ENCODE data around the gene SEMA5A.

SEMA5A gene

GRCh38 chr5:9103290-9103689 is 442.6 kb downstream of the SEMA5A start:
- H3K4me3 ChIP-seq (ENCODE audit: low read depth, low read length) = no peak overlapping the region
- no peak for DNase-seq (ENCODE audit: low read depth)
- TF ChIP-seq CTCF (IDR thresholded peaks at IDR 0.05; ENCODE audit: control insufficient read depth, extremely low read depth, insufficient read depth) = no peak

DNA sequence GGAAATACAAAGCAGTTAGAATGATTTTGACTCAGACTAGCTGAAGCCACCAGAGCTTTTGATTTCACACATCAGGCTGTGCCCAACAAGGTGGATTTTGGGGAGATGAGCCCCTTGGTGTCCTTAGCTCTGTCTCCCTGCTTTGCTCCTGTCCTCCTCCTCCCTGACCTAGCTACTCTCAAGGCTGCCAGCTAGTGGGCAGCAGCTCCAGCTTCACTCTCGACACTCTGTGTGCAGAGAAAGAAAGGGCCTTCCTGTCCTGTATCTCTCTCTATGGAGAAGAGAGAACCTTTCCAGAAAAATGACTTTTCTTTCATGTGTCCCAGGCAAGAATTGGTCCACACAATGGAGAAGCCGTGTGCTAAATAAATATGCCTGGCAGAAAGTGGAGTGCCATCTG is 446.2 kb downstream of the SEMA5A start:
- no peak for DNase-seq (ENCODE audit: low read depth)
- TF ChIP-seq CTCF (IDR thresholded peaks at IDR 0.05; ENCODE audit: control insufficient read depth, extremely low read depth, insufficient read depth) = no peak

GRCh38 chr5:9098990-9099389 is 446.9 kb downstream of the SEMA5A start:
- H3K4me3 ChIP-seq (ENCODE audit: low read depth, low read length) = no peak overlapping the region
- DNase-seq (ENCODE audit: low read depth) = no peak
- TF ChIP-seq CTCF (IDR thresholded peaks at IDR 0.05; ENCODE audit: control insufficient read depth, extremely low read depth, insufficient read depth) = no peak

More for the DNA sequence above, 446.2 kb downstream of the SEMA5A start:
- H3K4me3 ChIP-seq (ENCODE audit: low read depth, low read length) = no peak overlapping the region

GRCh38 chr5:9094582-9094981 is 451.3 kb downstream of the SEMA5A start:
- no peak for DNase-seq (ENCODE audit: low read depth)
- H3K4me3 ChIP-seq (ENCODE audit: low read depth, low read length) = no peak overlapping the region
- no peak for TF ChIP-seq CTCF (IDR thresholded peaks at IDR 0.05; ENCODE audit: control insufficient read depth, extremely low read depth, insufficient read depth)

GRCh38 chr5:9091896-9092662 is 453.8 kb downstream of the SEMA5A start:
- no peak overlapping the region for H3K4me3 ChIP-seq (ENCODE audit: low read depth, low read length)
- DNase-seq (ENCODE audit: low read depth) = no peak
- TF ChIP-seq CTCF (IDR thresholded peaks at IDR 0.05; ENCODE audit: control insufficient read depth, extremely low read depth, insufficient read depth) = no peak

GRCh38 chr5:9090381-9091026 is 455.4 kb downstream of the SEMA5A start:
- H3K4me3 ChIP-seq (ENCODE audit: low read depth, low read length) = no peak overlapping the region
- no peak for DNase-seq (ENCODE audit: low read depth)
- no peak for TF ChIP-seq CTCF (IDR thresholded peaks at IDR 0.05; ENCODE audit: control insufficient read depth, extremely low read depth, insufficient read depth)

Data from LNCaP clone FGC (cell line).